ENCODE results near the gene SWAP70. TPM values are rescaled to one million over a fixed set of nuclear protein-coding genes. Genes with fewer than 3 reads are reported as not detected.
A peak's percentile ranks its signal among the peaks of the same experiment; 100 is the strongest.

SWAP70 gene
- total RNA-seq, result 81.9 TPM
- long read RNA-seq, full-length matches to known transcripts, result 357 of 471 reads
- long read RNA-seq, partial matches to known transcripts, result 33 of 471 reads
- long read RNA-seq, other reads (novel, unspliced or antisense), result 81 of 471 reads

GRCh38 chr11:9663699-9664275, at the start of gene SWAP70:
Gene SWAP70 (plus strand): TSS chr11:9664077. CDS start chr11:9664180, 103 bp downstream.
- peak; percentile 98 for DNase-seq (ENCODE audit: low spot score)

- DNase-seq (ENCODE audit: low spot score), result peak; percentile 41
These were observed 48.8 kb upstream of the SWAP70 start for GRCh38 chr11:9615031-9615451.

- no peak for DNase-seq (ENCODE audit: low spot score)
These were observed 47.7 kb upstream of the SWAP70 start for GRCh38 chr11:9616042-9616675.

- peak; percentile 11 for DNase-seq (ENCODE audit: low spot score)
These were observed 47.0 kb upstream of the SWAP70 start for GRCh38 chr11:9616858-9617257.

GRCh38 chr11:9617940-9618339, 45.9 kb upstream of the SWAP70 start:
- DNase-seq (ENCODE audit: low spot score), result no peak

- peak; percentile 18 for DNase-seq (ENCODE audit: low spot score)
These were observed 44.9 kb upstream of the SWAP70 start for GRCh38 chr11:9619004-9619403.

GRCh38 chr11:9619971-9620370, 43.9 kb upstream of the SWAP70 start:
- DNase-seq (ENCODE audit: low spot score), result no peak

GRCh38 chr11:9622353-9622752, 41.5 kb upstream of the SWAP70 start:
- DNase-seq (ENCODE audit: low spot score), result peak; percentile 78

DNA sequence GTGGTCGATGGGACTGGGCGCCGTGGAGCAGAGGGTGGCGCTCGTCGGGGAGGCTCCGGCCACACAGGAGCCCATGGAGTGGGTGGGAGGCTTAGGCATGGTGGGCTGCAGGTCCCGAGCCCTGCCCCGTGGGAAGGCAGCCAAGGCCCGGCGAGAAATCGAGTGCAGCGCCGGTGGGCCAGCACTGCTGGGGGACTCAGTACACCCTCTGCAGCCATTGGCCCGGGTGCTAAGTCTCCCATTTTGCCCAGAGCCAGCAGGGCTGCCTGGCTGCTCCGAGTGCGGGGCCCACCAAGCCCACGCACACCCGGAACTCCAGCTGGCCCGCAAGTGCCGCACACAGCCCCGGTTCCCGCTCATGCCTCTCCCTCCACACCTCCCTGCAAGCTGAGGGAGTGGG, 40.8 kb upstream of the SWAP70 start:
- peak; percentile 88 for DNase-seq (ENCODE audit: low spot score)

- DNase-seq (ENCODE audit: low spot score), result no peak
These were observed 39.4 kb upstream of the SWAP70 start for GRCh38 chr11:9624448-9624847.

- no peak for DNase-seq (ENCODE audit: low spot score)
These were observed 38.7 kb upstream of the SWAP70 start for GRCh38 chr11:9625162-9625561.

DNA sequence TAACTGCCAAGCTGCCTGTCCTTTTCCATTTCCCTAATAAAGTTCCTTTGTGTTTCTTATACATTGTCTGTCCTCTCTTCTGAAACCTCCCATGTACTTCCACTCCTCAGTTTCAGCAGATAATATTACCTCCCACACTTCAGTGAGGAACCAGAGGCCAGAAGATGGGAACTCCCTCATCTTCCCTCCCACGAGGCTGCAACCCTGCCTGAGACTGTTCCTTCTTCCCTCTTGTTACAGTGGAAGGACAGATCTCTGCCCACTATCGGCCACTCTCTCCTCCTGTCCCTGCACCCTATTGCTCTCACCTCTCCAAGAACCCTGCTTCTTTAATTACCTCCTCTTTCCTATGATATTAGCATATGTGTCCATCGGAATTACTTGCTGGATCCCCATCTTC, 38.1 kb upstream of the SWAP70 start:
- no peak for DNase-seq (ENCODE audit: low spot score)

- DNase-seq (ENCODE audit: low spot score), result no peak
These were observed 37.1 kb upstream of the SWAP70 start for GRCh38 chr11:9626496-9627394.

- no peak for DNase-seq (ENCODE audit: low spot score)
These were observed 34.8 kb upstream of the SWAP70 start for GRCh38 chr11:9629064-9629463.

DNA sequence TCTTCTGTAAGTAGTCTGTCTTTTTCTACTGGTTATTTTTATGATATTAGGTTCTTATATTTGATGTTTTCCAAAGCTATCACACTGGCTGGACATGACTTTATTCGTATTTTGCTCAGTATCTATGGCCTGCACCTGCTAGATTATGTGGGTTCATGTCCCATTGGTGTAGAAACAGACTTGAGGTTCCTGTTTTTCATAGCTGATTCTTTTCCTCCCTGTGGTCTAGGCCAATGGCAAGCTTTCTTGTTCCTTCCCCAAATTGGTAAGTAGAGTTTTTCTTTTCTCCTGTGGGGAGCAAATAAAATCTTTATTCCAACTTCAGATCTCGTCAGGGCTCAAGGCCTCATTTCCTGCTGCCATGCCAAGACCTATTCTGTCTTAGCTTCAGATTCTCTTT, 30.2 kb upstream of the SWAP70 start:
- DNase-seq (ENCODE audit: low spot score), result no peak

DNA sequence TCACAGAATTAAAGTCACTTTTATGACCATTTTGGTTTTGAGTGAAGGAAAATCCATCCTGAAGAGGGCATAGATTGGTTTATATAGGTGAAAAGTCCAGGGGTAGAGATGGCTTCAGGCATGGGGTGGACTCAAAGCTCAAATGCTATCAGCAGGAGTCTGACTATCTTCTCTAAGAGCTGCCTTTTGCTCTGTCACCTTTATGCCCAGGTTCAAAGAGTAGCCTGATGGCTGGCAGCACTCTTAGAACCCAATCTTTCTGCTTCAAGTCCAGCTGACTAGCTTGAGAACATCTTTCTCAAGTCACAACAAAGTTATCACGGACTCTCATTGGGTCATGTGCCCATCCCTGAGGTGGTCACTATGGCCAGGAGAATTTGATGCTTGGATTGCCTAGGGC, 27.2 kb upstream of the SWAP70 start:
- no peak for DNase-seq (ENCODE audit: low spot score)

GRCh38 chr11:9639099-9639498, 24.8 kb upstream of the SWAP70 start:
- DNase-seq (ENCODE audit: low spot score), result no peak

DNA sequence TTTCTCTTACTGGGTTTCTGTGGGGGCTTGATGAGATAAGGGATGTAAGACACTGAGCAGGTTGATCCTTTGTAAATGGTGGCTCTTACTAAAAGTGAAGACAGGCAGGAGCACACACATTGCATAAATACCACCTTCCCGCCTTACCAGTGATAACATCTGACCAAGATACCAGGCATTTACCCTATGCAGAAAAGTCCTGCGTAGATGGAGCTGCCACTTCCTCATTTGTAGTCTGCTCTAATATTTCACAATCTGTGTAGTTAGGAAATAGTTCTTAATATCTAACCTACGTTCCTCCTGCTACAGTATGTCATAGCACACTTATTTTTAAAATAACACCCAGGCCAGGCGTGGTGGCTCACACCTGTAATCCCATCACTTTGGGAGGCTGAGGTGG, 23.9 kb upstream of the SWAP70 start:
- no peak for DNase-seq (ENCODE audit: low spot score)

GRCh38 chr11:9642894-9643293, 21.0 kb upstream of the SWAP70 start:
- no peak for DNase-seq (ENCODE audit: low spot score)

DNA sequence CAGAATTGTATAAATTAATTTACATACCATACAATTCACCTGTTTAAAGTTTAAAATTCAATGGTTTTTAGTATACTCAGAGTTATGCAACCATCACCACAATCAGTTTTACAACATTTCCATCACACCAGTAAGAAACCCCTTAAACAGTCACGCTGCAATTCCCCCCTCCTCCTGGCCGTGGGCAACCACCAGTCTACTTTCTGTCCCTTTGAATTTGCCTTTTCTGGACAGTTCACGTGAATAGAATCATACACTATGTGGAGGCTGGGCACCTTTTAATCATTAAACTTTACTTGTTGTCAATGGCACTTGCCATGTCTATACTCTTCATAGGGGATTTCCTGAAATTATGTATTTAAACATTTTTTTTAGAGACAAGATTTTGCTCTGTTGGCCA, 20.1 kb upstream of the SWAP70 start:
- DNase-seq (ENCODE audit: low spot score), result no peak

GRCh38 chr11:9645881-9646280, 18.0 kb upstream of the SWAP70 start:
- DNase-seq (ENCODE audit: low spot score), result no peak

- DNase-seq (ENCODE audit: low spot score), result no peak
These were observed 17.6 kb upstream of the SWAP70 start for GRCh38 chr11:9646324-9646723.
